ENCODE results near the gene OSBPL9.

DNA sequence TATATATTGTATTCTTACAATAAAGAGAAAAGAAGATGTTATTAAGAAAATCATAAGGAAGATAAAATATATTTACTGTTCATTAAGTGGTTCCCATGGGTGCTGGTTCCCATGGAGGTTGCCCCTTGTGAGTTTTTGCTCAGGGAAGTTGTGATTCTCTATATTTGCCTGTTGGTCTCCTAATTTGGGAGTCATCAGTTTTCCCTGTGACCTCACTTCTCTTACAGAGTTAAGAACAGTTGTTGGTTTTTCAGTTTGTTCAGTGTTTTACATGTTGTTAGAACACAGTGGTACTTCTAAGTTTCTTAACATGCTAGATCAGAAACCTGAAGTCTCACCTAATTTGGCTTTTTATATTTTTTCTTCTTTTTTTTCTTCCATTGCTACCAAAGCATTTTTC is 109.2 kb downstream of the OSBPL9 start:
- TF ChIP-seq SP1 (IDR thresholded peaks at IDR 0.05) (no peak), PKNOX1 (IDR thresholded peaks at IDR 0.05) (no peak), FOXM1 (IDR thresholded peaks at IDR 0.05; ENCODE audit: borderline replicate concordance) (no peak), SUZ12 (IDR thresholded peaks at IDR 0.05) (no peak), BHLHE40 (IDR thresholded peaks at IDR 0.05; ENCODE audit: borderline replicate concordance) (no peak)
